K562 (cell line): ENCODE measurements around the gene DNAJC12. TPM values are rescaled to one million over a fixed set of nuclear protein-coding genes. Genes with fewer than 3 reads are reported as not detected.

Source experiments
- ARID1B ChIP-seq: fragments of 450-650 bp; IDR thresholded peaks from 2 replicates; pipeline ENCODE4 v1.6.1; 2016; ENCODE audit warnings: antibody characterized with exemption, mild to moderate bottlenecking, inconsistent platforms
- HOMEZ ChIP-seq: fragments of 250-450 bp; sonication (Bioruptor Pico); IDR thresholded peaks from 2 replicates; pipeline ENCODE4 v1.4.0; 2020; ENCODE audit warnings: mild to moderate bottlenecking, moderate library complexity
- MAZ ChIP-seq, 2 experiments: fragments of 450-650 bp in 1 of 2; sonication (generic) in 1 of 2; formaldehyde crosslinking; IDR thresholded peaks in 1 of 2; conservative IDR thresholded peaks in 1 of 2; 2 replicates each; pipeline versions ENCODE4 v1.4.0 to v1.5.0; 2020; ENCODE audit warnings: mild to moderate bottlenecking in 1 of 2, missing genetic modification reagents in 1 of 2
- NFIC ChIP-seq: fragments of 450-650 bp; IDR thresholded peaks from 2 replicates; pipeline ENCODE4 v1.6.1; 2017; ENCODE audit warnings: mild to moderate bottlenecking, inconsistent platforms
- NFYB ChIP-seq: IDR thresholded peaks from 2 replicates; pipeline ENCODE4 v1.6.1; 2011; ENCODE audit warnings: mild to moderate bottlenecking, moderate library complexity; ENCODE audit not compliant: insufficient read length; ENCODE audit errors: extremely low read depth
- REST ChIP-seq, 2 experiments: fragments of 450-650 bp; formaldehyde crosslinking in 1 of 2; IDR thresholded peaks; 2 replicates each; pipeline versions ENCODE4 v1.4.0 to v1.6.1; 2014 to 2020; ENCODE audit warnings: mild to moderate bottlenecking in 2 of 2, borderline replicate concordance in 1 of 2, low read depth in 1 of 2
- RFX7 ChIP-seq: fragments of 250-450 bp; sonication (Bioruptor Pico); IDR thresholded peaks from 2 replicates; pipeline ENCODE4 v1.5.1; 2021; ENCODE audit warnings: mild to moderate bottlenecking
- ZBTB49 ChIP-seq: sonication (generic); formaldehyde crosslinking; IDR thresholded peaks from 2 replicates; pipeline ENCODE4 v1.8.0; 2022; ENCODE audit warnings: missing genetic modification reagents, mild to moderate bottlenecking, borderline replicate concordance
- ZFP1 ChIP-seq: fragments of 450-650 bp; formaldehyde crosslinking; IDR thresholded peaks from 2 replicates; pipeline ENCODE4 v1.4.0; 2020; ENCODE audit warnings: mild to moderate bottlenecking, mixed read lengths
- polyA plus RNA-seq, 8 experiments: library from polyadenylated mRNA; depleted of rRNA in 4 of 8; stranded (reverse) in 5 of 8; unstranded in 3 of 8; fragments of >200 nt; fragmentation: Nextera tagmentation in 2 of 8; fragmentation: Illumina TruSeq in 1 of 8; extraction: Ambion mirVana in 2 of 8; extraction: Trizol in 1 of 8; gene quantifications; 2 replicates each; pipeline versions ENCODE4 v1.2.1 to v1.2.3, GENCODE V29; 2011 to 2014; ENCODE audit warnings: inconsistent platforms in 1 of 8, missing spikeins in 1 of 8
- total RNA-seq, 7 experiments: library from RNA; depleted of rRNA in 6 of 7; stranded (reverse); fragments of >200 nt in 6 of 7; fragmentation: Illumina TruSeq in 2 of 7; extraction: Trizol in 2 of 7; gene quantifications; 2 replicates each; pipeline versions ENCODE4 v1.2.1 to v1.2.3, GENCODE V29; 2011 to 2021; ENCODE audit warnings: low replicate concordance in 1 of 7
- TF ChIP-seq, protein P1 (sequence below): fragments of 250-450 bp; sonication (Bioruptor Pico); IDR thresholded peaks from 2 replicates; pipeline ENCODE4 v1.9.0; 2021; ENCODE audit warnings: mild to moderate bottlenecking, inconsistent platforms

Gene DNAJC12
- total and polyA plus RNA-seq, 9 of the 15 experiments (the other 6 are each of a cell fraction or from before 2014, with no cell fraction given) = 7.4 to 95.9 (median 68.5) TPM

- TF ChIP-seq REST (IDR thresholded peaks at IDR 0.05; ENCODE audit: borderline replicate concordance) (no peak), REST (CRISPR knock-in tag; IDR thresholded peaks at IDR 0.05; ENCODE audit: low read depth) (peak; percentile 56; the same call in 1 of the 2 replicates), ZBTB49 (CRISPR knock-in tag) (0 out of 2 replicates have a peak, but pooled peaks have one; percentile 27), NFYB (peak; percentile 10), RFX7 (CRISPR knock-in tag) (no peak), MAZ (CRISPR knock-in tag; conservative IDR thresholded peaks at IDR 0.05 in 1 of 2, IDR thresholded peaks at IDR 0.05 in 1 of 2) (peak in 1 of 2 experiments; percentile 56; a peak in 2 of 4 replicates), ZFP1 (CRISPR knock-in tag) (0 out of 2 replicates have a peak, but pooled peaks have one; percentile 23), HOMEZ (peak; percentile 45; the same call in 1 of the 2 replicates), NFIC (no peak), ARID1B (no peak; the same call in 1 of the 2 replicates)
- TF ChIP-seq, protein P1, sequence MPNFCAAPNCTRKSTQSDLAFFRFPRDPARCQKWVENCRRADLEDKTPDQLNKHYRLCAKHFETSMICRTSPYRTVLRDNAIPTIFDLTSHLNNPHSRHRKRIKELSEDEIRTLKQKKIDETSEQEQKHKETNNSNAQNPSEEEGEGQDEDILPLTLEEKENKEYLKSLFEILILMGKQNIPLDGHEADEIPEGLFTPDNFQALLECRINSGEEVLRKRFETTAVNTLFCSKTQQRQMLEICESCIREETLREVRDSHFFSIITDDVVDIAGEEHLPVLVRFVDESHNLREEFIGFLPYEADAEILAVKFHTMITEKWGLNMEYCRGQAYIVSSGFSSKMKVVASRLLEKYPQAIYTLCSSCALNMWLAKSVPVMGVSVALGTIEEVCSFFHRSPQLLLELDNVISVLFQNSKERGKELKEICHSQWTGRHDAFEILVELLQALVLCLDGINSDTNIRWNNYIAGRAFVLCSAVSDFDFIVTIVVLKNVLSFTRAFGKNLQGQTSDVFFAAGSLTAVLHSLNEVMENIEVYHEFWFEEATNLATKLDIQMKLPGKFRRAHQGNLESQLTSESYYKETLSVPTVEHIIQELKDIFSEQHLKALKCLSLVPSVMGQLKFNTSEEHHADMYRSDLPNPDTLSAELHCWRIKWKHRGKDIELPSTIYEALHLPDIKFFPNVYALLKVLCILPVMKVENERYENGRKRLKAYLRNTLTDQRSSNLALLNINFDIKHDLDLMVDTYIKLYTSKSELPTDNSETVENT (CRISPR knock-in tag) = peak; percentile 76
Observed at GRCh38 chr10:67884842-67885670, 47.1 kb upstream of the DNAJC12 start (continued).
